Fibroblast of pulmonary artery (primary cell): ENCODE results near the gene LBX2.

Experiments
- DNase-seq: peaks from one replicate; pipeline ENCODE4 v3.0.0-alpha.2; 2010; ENCODE audit warnings: low read depth
- H3K4me3 ChIP-seq: replicated peaks from 2 replicates; pipeline ENCODE4 v1.5.1; 2011; ENCODE audit warnings: low read depth, mild to moderate bottlenecking, control low read depth, low read length, moderate library complexity
- TF ChIP-seq, protein P1 (sequence below): IDR thresholded peaks from 2 replicates; pipeline ENCODE4 v1.5.1; 2011; ENCODE audit warnings: mild to moderate bottlenecking, control low read depth, low read length, inconsistent platforms; ENCODE audit errors: missing control alignments

Gene LBX2, protein sequence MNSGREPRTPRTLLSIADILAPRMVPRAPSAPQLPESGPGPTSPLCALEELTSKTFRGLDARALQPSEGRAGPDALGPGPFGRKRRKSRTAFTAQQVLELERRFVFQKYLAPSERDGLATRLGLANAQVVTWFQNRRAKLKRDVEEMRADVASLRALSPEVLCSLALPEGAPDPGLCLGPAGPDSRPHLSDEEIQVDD

DNA sequence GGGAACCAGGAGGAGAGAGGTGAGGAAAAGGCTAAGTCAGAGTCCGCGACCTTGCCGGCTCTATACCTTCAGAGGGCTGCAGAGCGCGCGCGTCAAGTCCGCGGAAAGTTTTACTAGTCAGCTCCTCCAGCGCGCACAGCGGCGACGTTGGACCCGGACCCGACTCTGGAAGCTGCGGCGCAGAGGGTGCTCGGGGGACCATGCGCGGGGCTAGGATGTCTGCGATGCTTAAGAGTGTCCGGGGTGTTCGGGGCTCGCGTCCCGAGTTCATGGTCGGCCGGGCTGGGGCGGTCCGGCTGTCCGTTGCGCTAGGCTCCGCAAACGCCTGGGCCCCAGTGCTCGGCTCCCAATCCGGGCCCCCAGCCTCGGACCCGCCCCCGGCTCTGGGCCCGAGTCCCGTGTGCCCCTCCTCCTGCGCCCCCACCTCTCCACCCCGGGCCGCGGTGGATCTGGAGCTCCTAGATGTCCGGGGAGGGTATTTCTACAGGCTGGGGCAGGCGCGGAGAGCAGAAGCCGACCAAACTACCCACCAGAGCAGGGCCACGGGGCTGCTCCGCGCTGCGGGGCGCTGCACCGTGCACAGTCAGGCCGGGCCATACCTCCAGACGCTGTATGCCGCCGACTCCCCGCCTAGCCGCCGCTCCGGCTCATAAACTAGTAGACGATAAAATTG is at the start of gene LBX2:
LBX2 (minus strand) TSS at position 337 of the 673 bp plus-strand sequence; CDS start at position 271, 66 bp downstream.
- TF ChIP-seq, protein P1, sequence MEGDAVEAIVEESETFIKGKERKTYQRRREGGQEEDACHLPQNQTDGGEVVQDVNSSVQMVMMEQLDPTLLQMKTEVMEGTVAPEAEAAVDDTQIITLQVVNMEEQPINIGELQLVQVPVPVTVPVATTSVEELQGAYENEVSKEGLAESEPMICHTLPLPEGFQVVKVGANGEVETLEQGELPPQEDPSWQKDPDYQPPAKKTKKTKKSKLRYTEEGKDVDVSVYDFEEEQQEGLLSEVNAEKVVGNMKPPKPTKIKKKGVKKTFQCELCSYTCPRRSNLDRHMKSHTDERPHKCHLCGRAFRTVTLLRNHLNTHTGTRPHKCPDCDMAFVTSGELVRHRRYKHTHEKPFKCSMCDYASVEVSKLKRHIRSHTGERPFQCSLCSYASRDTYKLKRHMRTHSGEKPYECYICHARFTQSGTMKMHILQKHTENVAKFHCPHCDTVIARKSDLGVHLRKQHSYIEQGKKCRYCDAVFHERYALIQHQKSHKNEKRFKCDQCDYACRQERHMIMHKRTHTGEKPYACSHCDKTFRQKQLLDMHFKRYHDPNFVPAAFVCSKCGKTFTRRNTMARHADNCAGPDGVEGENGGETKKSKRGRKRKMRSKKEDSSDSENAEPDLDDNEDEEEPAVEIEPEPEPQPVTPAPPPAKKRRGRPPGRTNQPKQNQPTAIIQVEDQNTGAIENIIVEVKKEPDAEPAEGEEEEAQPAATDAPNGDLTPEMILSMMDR: no peak
- peak; percentile 20 for DNase-seq
- peak within 1 kb of the TSS; percentile 40 for H3K4me3 ChIP-seq

DNA sequence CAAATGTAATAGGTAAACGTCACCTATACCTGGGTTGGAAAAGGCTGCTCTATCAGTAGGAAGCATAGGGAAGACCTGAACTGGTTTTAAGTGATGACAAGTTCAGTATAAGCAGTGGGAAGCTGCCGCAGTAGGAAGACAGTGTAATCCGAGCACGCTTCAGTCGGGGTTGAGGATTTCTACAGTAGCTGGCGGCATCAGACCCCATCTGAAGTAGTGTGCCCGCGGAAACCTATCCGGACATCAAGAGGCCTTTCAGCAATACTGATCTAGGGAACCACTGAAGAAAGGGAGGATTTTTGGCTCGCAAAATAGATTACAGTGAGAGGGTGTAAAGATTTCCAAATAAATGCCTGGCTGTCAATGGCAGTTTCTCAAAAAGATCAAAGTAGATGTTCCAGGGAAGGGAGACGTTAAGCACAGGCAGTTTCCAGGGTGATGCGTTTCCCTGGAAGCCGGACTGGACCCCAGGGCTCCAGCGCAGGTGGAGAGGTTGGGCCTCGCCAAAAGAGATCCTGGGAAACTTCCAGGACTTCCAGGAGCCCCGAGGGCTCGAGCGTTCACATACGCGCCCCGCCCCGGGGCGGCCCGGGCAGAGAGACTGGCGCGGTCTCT is 49.0 kb upstream of the LBX2 start:
- TF ChIP-seq, protein P1: no peak
- no peak for DNase-seq
- H3K4me3 ChIP-seq: peak overlapping the region; percentile 58

DNA sequence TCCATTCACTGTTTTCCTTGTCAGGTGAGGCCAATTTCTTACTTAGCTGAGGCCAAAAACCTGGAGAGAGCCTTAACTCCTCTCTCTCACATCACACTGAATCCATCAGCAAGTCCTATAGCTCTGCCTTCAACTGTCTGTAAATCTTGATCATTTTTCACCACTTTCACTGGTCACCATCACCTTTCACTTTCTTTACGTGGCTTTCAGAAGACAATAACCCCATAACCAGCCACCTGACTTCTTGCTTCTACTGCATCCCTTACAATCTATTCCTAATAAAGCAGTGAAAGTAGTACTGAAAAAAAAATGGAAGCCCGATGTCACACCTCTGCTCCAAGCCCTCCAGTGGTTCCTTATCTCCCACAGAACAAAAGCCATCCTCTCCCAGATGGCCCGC is 46.6 kb upstream of the LBX2 start:
- no peak overlapping the region for H3K4me3 ChIP-seq
- no peak for DNase-seq
- TF ChIP-seq, protein P1: no peak

DNA sequence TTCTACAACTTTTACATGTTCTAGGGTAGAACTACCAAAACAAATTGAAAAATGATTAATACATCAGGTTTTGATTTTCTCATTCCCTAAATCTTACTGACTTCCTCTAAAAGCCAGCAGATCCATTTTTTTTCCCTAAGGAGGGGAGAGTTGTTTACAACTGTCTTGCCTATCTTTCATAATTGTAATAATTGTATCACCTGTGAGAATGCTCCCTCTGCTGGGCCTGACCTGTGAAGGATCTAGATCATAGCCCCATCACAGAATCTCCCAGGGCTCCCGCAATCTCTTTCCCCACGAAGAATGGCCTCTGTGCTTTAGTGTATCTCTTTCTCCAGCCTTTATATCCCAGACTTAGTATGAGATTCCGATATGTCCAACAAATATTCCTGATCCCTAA is 45.2 kb upstream of the LBX2 start:
- no peak overlapping the region for H3K4me3 ChIP-seq
- TF ChIP-seq, protein P1: peak; percentile 5
- no peak for DNase-seq

DNA sequence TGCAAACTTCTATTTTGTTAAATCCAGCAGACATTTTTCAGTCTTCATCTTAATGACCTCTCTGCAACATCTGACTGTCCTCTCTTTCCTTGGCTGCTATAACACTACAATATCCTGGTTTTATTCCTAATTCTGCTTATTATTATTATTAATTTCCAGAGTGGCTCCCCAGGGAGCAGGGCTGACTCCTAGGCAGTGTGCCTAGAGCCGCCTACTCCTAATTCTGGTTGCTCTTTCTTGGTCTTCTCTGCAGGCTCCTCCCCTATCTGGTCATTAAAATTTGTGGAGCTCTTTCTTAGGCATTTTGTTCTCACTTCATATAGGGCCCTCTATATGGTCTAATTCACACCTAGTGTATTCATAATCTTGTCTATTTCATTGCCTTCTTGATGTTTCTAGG is 43.6 kb upstream of the LBX2 start:
- no peak for DNase-seq
- TF ChIP-seq, protein P1: no peak
- no peak overlapping the region for H3K4me3 ChIP-seq

DNA sequence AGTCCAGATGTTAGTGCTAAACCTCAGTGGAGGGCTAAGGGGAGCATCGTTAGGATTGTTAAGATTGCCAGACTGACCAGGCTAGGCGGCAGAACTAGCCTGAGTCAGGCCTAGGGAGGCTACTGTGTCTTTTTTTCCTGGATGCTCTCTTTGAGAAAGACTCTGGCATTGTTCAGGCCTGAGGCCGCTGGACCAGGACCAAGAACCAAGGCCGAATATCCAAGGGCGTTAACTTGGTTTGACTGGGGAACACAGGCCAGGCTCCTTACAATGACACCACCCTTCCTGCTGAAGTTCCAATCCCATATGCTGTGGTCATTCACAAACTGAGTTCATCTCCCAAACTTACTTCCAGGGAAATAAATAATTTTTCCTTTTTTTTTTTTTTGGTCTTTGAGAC is 40.9 kb upstream of the LBX2 start:
- no peak for DNase-seq
- no peak overlapping the region for H3K4me3 ChIP-seq
- TF ChIP-seq, protein P1: no peak
